GM18951 (cell line): ENCODE measurements around the gene MAP3K13.
A peak's percentile ranks its signal among the peaks of the same experiment; 100 is the strongest.
"Not testable (repeated sequence)": the region's sequence is repeated elsewhere in the genome, so short reads cannot be mapped to it uniquely, and the experiment has no call there.

ENCODE experiments used
- POLR2A ChIP-seq: IDR thresholded peaks from 4 replicates; pipeline ENCODE4 v1.6.1; 2011; ENCODE audit warnings: mild to moderate bottlenecking; ENCODE audit not compliant: insufficient read length, insufficient read depth; ENCODE audit errors: extremely low read depth
- in situ Hi-C: fragments of 300-500 bp; cut with MboI; formaldehyde crosslinking; loops from one replicate; pipeline ENCODE4 v1.12.0; 2022; ENCODE audit warnings: low sequenced_read_pairs, mixed read lengths, inconsistent platforms; ENCODE audit not compliant: unreplicated experiment

The MAP3K13 gene

DNA sequence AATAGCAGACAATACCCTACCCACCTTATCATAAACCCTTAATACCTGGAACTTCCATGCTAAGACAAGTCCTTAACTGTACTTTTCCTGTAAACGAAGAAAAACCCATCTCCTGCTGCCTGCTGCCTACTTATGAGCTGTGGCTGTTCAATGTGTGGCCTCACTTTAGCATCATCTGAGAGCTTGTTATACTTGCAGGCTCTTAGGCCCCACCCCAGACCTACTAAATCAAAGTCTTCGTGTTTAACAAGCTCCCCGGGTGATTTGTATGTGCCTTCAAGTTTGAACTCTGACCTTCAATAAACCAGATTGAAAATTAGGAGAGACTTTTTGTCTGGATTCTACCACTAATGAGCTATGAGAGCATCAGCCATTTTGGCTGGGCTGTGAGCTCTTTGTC lies 106.6 kb downstream of the MAP3K13 start:
- in situ Hi-C loops: no loop called here
- TF ChIP-seq POLR2A: no peak

DNA sequence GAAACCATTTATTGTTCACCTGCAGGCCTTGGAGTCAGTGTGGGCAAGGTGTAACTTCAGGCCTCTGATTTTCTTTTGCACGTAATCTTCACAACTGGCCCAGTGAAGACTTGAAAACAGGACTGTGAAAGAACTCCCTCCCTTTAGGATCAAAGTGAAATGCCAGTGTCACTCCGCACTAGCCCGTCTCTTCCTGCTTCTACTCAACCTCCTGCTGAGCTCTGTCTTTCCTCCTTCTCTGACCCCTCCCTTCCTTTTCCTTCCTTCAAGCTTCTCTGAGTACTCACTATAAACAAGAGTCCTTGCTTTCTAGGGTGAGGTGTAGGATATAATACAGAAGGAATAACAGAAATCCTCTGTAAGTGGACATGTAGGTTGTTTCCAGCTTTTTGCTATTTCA lies 107.4 kb downstream of the MAP3K13 start:
- in situ Hi-C loops: no loop called here
- no peak for TF ChIP-seq POLR2A

DNA sequence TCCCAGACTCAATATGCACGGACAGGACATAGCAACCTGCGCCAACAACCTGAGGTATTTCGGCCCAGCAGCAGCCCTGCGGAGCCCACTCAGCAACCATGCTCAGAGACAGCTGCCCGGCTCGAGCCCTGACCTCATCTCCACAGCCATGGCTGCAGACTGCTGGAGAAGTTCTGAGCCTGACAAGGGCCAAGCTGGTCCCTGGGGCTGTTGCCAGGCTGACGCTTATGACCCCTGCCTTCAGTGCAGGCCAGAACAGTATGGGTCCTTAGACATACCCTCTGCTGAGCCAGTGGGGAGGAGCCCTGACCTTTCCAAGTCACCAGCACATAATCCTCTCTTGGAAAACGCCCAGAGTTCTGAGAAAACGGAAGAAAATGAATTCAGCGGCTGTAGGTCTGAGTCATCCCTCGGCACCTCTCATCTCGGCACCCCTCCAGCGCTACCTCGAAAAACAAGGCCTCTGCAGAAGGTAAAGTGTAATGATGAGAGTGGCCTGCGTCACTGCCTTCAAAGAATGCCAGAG lies 110.4 kb downstream of the MAP3K13 start:
- TF ChIP-seq POLR2A: no peak
- in situ Hi-C loops: no loop called here

DNA sequence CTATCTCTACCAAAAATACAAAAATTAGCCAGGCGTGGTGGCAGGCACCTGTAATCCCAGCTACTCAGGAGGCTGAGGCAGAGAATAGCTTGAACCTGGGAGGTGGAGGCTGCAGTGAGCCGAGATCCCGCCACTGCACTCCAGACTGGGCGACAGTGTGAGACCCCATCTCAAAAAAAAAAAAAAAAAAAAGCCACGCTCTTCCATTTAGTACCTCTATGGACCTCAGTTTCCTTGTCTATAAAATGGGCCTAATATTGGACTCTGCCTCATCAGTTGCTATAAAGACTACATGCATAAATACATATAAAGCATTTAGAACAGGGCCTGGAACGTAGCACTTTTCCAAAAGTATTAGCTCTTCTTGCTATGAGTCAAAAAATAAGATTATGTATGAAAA lies 112.0 kb downstream of the MAP3K13 start:
- in situ Hi-C loops: not testable (repeated sequence)

DNA sequence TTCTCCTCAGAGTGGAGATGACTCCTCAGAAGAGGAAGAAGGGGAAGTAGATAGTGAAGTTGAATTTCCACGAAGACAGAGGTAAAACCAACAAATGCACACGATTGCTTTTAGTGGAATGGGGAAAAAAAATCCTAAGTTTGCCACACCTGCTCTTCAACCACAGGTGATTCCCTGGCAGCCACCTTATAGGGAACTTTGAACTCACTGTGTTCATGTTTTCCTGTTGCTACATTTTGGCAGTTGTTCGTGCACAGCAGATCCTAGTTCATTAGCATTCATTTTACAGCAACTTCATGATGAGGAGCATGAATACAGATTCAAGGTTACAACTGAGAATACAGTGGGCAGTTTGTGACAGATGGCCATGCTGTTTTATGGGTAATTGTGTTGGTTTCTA lies 114.4 kb downstream of the MAP3K13 start:
- in situ Hi-C loops: no loop called here
- no peak for TF ChIP-seq POLR2A

DNA sequence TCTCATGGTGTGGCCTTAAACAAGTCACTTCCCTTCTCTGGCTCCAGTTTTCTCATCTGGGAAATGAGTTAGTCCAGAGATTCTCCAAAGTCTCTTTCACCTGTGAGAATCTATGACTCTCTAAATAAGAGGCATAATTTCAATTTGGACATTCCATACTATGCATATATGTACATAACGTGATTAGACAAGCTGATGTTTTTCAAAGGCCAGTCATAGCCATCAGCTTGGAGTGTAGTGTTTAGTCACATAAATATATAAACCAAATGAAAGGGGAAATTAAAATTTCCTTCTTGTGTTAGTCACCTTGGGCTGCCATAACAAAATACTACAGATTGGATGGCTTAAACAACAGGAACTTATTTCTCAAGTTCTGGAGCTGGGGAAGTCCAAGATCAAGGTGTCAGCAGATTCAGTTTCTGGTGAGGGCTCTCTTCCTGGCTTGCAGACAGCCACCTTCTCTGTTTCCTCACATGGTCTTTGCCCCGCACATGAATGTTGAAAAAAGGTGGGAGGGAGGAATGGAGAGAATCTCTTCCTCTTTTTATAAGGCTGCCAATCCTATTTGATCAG lies 116.5 kb downstream of the MAP3K13 start:
- in situ Hi-C loops: no loop called here
- no peak for TF ChIP-seq POLR2A

DNA sequence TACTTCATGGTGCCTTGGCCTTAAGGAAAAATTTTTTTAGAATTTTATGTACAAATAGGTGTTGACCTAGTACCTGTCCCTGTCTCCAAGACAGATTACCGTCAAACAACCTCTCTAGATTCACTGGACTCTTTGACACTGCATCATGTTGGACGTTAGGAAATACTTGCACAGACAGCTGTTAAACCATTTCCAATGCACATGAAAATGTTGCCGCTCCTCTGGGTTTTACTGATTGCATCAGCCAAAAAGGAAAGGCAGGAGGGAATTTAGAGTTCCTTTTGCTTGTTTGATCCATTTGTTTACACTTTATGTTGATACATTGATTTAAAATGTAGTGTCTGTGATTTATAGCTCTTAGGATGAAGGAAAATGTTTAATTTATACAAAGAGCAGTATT lies 121.4 kb downstream of the MAP3K13 start:
- in situ Hi-C loops: no loop called here
- no peak for TF ChIP-seq POLR2A

DNA sequence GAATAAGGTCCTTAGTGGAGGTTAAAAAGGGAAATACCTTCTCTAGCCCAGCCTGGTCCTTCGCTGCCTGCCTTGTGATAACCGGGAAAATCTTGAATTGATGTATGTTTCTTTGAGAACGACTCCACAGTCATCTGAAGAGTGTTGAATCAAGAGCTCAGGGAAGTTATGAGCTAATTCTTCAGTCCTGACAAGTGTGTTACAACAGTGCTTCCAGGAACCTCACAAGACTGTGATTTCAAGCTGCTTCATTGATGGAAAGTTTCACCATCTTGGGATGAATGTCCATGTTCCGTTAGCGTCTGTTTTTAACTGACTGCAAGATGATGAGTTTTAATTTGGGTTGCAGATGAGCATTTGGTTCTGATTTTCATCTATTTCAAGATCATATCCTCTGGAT lies 123.5 kb downstream of the MAP3K13 start:
- in situ Hi-C loops: no loop called here
- TF ChIP-seq POLR2A: no peak

DNA sequence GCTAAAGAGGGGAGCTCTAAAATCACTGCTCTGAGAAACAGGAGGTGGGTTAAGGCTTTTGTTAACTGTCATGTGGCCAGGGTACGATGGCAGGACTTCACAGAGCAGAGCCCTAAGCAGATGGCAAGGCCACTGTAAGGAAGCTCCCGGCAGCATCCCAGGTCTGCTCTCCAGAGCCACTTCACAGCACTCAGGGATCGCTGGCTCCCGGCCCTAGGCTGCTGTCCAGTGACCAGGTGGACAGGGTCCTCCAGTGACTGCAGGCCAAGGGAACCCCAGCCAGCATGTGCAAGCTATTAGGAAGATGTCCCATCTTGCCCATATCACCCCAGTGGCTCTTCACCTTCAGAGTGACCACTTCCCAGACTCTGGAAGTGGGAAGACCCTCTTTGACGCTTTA lies 125.5 kb downstream of the MAP3K13 start:
- in situ Hi-C loops: no loop called here

DNA sequence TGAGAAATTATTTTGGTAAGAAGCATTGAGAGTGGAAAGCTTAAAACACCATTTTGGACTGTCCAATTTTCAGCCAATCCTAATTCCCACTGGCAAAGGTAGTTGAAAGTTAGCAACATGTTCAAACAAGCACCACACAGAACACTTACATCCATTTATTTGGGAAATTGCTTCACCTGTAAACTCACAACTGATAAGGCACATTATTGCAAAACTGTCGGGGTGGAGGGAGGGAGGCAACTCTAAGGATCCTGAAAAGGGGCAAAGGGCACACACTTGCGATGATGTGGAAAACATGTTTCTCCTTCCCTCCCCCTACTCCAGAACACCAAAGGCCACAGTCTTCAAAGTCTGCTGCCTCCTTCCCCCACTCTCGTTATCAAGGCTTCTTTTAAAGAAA lies 126.5 kb downstream of the MAP3K13 start:
- in situ Hi-C loops: no loop called here

More for the DNA sequence above, 125.5 kb downstream of the MAP3K13 start:
- no peak for TF ChIP-seq POLR2A

DNA sequence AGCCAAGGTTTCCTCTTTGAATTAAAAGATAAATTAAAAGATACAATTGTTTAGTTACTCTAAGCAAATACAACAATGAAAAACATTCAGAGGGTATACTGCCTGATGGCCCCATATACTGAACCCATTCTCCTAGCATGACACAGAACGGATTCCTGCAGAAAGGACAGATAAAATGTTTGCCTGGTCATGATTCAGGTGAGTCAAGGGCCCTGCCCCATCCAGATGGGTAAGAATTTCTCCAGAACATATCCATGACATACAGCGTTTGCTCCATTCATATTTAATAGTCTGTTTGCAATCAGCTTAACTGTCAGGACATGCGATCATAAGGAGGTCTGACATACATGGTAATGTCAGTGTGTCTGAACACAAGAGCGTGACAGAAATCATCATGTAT lies 127.3 kb downstream of the MAP3K13 start:
- in situ Hi-C loops: no loop called here
- no peak for TF ChIP-seq POLR2A

More for the DNA sequence above, 126.5 kb downstream of the MAP3K13 start:
- TF ChIP-seq POLR2A: no peak

DNA sequence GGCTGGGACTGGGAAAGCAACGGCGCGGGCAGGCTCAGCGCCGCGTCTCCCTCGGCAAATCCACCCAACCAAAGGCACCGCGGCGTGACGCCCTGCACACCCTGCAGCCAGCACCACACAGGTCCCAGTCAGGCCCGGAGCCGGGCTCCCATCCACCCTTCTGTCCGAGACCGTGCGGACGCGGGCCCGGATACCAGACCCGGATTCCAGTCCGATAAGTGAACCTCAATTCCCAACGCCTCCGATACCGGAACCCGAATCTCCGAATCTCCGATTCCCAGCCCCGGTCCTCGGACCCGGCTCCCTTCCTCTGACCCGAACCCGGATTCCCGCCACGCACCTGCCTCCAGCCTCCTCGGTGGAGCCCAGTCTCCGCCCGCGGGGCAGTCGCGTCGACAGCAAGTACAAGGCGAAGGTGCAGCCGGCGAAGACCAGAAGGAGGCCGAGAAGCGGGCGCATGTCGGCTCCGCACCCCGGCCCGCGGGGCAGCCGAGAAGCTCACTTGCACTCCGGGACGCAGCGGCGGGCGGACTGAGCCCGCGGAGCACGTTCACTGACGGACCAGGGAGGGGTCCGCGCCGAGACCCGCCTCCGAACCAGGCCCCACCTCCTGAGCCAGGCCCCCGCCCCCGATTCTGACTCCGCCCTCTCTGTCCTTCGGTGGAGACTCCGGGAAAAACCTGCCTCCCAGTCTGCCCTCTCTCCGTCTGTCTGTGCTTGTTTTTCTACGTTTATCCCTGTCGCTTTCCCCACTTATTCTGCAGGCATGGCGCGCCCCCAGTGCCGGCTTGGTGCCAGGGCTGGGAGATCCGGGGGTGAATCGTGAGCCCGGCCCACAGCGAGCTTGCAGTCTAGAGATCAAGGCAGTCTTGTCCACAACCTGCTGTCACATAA lies 135.8 kb downstream of the MAP3K13 start, which contains the start of gene TMEM41A:
TMEM41A (minus strand) TSS at position 533 of the 894 bp plus-strand sequence; CDS start at position 459, 74 bp downstream.
- peak; percentile 94 for TF ChIP-seq POLR2A
- in situ Hi-C loops: no loop called here

DNA sequence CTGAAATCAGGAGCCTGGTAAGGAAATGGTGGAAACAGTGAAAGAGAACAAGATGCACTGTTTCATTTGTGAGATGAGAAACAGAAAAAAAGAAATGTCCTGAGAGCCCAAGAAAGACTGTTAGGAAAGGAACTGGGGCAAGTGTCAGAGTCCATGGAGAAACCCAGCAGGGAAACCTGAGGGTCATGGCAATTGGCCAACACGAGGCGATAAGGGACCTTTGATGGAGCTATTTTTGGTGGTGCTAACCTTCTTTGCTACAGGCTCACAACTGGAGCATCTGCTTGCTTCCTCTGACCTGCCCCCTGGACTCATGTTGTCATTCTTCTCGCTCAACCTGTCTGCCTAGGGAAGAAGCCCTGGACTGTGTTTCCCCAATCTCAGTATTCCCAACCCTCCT lies 140.1 kb downstream of the MAP3K13 start:
- no peak for TF ChIP-seq POLR2A
- in situ Hi-C loops: no loop called here

DNA sequence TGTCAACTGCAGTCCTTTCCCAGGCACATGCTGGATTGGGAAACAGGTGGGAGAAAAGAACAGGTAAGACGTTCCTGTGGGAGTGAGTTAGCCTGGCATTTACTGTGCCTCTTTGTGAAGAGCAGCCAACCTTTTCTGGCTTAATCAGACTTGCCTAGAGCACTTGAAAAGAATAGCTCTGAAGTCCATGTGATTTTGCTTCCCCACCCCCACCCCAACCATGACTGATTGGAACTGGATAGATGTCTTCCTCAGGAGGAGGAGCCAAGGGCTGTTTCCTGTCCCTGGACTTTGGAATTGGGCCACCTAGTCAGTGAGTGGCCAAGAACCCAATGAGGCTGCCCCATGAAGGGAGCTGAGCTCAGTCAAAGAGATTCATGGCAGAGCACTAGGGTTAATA lies 140.6 kb downstream of the MAP3K13 start:
- in situ Hi-C loops: no loop called here
- TF ChIP-seq POLR2A: no peak
